Measurements from ENCODE around the gene DYNLL2. TPM values are rescaled to one million over a fixed set of nuclear protein-coding genes. Genes with fewer than 3 reads are reported as not detected.
"Not testable (repeated sequence)": the region's sequence is repeated elsewhere in the genome, so short reads cannot be mapped to it uniquely, and the experiment has no call there.

The DYNLL2 gene
- total RNA-seq, 1 donor from 2014 or later, result 20.7 TPM

DNA sequence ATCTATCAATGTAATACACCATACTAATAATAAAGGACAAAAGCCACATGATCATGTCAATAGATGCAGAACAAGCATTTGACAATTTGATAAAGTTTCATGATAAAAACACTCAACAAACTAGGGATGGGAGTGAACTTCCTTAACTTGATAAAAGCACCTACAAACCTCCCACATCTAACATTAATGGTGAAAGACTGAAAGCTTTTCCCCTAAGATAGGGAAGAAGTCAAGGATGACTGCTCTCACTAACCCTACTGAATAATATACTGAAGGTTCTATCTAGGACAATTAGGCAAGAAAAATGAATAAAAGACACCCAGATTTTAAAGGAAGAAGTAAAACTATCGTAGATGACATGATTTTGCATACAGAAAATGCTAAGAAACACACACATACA lies 10.4 kb upstream of the DYNLL2 start:
- no peak for DNase-seq (ENCODE audit: low read depth)

GRCh38 chr17:58073266-58073665 lies 10.0 kb upstream of the DYNLL2 start:
- not testable (repeated sequence) for DNase-seq (ENCODE audit: low read depth)

DNA sequence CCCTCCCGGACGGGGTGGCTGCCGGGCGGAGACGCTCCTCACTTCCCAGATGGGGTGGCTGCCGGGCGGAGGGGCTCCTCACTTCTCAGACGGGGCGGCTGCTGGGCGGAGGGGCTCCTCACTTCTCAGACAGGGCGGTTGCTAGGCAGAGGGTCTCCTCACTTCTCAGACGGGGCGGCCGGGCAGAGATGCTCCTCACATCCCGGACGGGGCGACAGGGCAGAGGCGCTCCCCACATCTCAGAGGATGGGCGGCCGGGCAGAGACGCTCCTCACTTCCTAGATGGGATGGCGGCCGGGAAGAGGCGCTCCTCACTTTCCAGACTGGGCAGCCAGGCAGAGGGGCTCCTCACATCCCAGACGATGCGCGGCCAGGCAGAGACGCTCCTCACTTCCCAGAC lies 8.8 kb upstream of the DYNLL2 start:
- DNase-seq (ENCODE audit: low read depth), result not testable (repeated sequence)

DNA sequence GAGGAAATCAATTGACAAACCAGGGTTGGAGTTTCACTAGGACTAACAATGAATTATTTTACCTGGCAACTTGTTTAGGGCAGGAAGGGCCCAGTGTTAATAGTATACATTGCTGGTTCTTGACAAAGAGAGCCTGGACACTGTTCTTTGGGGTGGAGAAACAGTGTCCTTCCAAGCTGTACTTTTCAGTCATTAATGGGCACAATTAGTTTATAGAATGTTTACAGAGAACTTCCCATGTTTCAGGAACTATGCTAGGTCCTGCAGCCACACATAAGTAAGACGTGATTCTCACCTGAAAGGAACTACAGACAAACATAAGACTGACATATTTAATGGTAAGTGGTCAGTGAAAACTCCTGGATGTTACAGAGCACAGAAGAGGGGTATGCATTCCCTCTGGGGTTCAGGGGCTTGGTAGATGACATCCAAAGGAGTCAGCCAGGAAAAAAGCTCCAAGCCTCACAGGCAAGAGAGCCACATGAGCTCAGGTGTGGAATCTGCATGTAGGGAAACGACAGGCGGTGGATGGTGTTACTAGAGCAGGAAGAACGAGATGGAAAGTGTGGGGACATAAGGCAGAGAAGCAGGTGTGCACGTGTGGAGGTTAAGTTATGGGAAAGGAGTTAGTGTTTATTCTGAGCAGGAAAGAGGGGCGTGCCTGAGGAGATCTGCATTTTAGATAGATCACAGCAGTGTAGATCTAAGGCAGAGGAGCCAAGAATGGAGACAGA lies 3.8 kb upstream of the DYNLL2 start:
- DNase-seq (ENCODE audit: low read depth), result no peak

- no peak for DNase-seq (ENCODE audit: low read depth)
These were observed 1.4 kb upstream of the DYNLL2 start for GRCh38 chr17:58081646-58082340.

DNA sequence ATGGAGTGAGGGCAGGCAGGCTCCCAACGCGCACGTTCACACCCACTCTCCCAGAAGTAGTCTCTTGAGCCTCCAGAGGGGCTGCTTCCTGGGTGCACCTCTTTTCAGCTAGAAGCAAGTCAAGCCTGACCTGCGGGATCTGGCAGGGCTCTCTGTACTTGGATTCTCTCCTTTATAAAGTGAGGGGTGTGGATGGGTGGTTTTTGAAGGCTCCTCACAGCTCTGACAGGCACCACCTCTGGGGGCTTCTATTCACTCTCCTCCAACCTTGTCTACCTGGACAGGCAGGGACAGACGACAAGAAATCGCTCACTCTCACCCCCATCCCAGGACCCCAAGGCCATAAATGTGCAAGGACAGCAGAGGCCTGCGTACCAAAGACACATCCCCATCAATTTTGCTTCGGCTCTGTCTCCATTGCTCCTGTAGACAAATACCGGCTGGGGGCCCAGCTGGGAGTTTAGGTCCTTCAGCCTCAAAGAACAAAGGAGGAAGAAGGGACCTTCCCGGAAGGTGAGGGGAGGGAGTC lies 814 bp upstream of the DYNLL2 start:
- no peak for DNase-seq (ENCODE audit: low read depth)

- no peak for DNase-seq (ENCODE audit: low read depth)
These were observed 485 bp downstream of the DYNLL2 start for GRCh38 chr17:58083491-58084316.

DNA sequence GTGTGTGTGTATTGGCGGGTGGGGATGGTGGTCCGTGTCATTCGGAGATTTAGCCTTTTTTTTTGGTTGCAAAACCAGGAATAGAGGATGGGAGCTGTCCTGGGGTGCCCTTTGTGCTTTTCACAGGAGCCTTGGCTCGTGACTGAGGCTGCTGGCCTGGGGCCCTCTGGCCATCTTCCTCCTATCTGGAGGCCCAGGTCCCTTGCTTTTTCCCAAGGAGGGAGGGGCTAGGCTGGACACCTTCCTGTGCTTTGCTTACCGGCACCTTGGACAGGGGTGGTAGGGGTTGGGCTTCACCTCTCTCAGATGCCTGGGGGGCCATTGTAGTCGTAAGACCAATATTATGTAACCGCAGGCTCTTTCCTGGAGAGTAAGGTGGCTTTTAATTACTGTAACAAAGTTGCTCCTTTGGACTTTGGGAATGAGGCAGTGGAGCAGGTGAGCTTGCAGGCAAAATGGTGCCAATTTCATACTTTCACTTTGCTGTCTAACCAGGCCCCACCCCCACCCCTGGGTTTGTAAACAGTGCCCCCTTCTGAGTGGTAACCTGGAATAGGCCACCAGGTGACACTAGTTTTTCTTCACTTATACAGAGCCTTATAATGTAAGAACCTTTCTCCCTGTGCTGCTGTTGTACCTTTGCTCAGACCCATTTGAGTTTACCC lies 1.2 kb downstream of the DYNLL2 start:
- DNase-seq (ENCODE audit: low read depth), result peak; percentile 50

DNA sequence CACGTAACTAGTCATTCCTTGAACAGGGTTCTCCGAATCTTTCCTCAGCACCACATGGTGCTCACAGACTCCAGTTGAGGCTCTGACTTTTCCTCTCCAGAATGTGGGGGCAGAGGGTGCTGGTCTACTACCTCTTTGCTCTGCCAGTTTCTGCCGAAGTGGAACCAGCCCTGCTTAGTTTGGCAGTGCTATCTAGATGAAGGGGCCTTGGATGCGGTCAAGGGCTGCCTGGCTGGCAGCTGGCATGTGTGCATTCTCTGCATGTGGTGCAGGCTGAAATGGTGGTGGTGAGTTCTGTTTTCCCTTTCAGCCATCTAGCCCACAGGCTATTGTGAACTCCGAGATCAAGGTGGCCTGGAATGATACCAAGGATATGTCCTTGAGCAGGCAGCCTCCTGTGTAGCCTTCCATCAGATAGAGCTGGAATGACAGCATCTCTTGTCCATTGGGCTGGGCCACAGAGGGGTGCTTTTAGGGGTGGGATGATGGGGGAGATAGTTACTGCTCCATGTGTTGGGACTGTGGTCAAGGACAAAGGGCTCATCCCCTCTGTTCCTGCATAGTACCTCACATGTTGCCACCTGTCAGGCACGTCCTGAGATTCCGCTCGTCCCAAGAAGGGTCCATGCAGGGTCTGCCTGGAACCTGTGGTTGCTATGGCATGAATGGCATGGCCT lies 2.0 kb downstream of the DYNLL2 start:
- no peak for DNase-seq (ENCODE audit: low read depth)

GRCh38 chr17:58086953-58087352 lies 3.7 kb downstream of the DYNLL2 start:
- DNase-seq (ENCODE audit: low read depth), result no peak

- no peak for DNase-seq (ENCODE audit: low read depth)
These were observed 5.4 kb downstream of the DYNLL2 start for GRCh38 chr17:58088624-58089023.

- no peak for DNase-seq (ENCODE audit: low read depth)
These were observed 5.9 kb downstream of the DYNLL2 start for GRCh38 chr17:58089111-58089510.

DNA sequence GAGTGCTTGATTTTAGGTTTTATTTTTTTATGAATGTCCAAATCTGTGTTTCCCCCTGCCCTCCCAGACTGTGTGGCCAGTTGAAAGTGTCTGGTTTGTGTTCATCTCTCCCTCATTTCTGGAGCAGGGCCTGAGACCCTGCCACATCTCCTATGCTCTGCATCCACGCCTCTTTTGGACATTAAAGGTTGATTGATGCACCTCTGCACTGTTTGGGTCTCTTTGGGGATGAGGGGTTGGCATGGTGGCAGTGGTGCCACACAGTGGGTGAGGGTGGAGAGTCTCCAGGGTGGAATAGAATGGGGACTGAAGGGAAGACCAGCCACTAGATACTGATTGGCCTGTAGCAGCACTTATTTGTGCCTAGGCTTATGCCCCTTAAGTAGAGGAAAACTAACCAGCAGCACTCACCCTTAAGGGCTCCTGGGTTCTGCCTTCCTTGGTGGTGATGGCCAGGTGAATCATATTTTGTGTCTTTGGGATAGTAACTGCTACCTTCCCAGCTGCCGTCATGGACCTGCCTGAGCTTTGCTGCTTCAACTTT lies 7.9 kb downstream of the DYNLL2 start:
- DNase-seq (ENCODE audit: low read depth), result no peak

DNA sequence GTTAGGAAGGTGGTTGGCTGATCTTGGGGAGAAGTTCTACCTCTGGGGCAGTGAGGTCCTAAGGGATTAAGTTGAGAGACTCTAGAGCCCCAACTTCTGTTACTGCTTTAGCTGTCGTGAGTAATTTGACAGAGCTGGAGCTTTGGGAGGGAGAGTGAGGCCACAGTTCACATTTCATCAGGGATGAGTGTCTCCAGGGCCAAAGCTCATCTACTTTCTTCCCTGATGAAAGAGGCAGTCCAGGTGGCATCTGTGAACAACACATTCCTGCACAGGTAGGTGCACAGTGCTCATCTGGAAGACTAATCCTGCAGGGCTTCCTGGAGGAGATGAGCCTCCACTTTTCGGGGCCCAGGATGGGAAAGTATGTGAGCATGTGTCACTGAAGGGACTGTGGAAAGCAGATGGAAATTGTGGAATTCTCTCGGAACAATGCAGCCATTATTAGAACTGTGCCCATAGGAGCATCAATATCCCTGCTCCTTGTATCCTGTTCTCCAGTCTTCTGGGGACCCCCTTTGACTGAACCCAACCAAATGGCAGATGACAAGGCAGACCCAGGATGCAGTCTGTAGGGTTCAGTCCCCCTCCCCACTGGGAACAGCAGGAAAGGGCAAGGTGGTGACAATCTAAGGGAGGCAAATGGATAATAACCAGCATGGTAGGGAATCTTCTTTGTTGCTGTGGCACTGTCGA lies 9.0 kb downstream of the DYNLL2 start:
- no peak for DNase-seq (ENCODE audit: low read depth)

GRCh38 chr17:58092797-58093385 lies 9.7 kb downstream of the DYNLL2 start:
- no peak for DNase-seq (ENCODE audit: low read depth)

DNA sequence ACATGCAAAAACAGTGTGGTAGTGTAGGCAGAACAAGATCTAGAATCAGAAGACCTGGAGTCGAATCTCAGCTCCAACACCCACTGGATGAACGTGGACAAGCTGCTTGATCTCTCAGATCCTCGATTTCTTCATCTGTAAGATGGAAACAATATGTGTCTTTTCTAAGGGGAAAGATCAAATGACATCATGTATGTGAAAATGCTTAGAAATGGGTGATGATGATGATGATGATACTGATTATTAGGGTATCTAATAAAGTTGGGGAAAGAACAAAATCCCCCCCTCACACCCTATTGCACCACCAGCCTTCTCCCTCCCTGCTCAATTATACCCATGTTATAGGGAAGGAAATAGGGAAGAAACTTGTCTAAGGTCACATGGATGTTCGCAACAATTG lies 10.9 kb downstream of the DYNLL2 start:
- DNase-seq (ENCODE audit: low read depth), result no peak

- DNase-seq (ENCODE audit: low read depth), result peak; percentile 9
These were observed 13.7 kb downstream of the DYNLL2 start for GRCh38 chr17:58096892-58097291.

DNA sequence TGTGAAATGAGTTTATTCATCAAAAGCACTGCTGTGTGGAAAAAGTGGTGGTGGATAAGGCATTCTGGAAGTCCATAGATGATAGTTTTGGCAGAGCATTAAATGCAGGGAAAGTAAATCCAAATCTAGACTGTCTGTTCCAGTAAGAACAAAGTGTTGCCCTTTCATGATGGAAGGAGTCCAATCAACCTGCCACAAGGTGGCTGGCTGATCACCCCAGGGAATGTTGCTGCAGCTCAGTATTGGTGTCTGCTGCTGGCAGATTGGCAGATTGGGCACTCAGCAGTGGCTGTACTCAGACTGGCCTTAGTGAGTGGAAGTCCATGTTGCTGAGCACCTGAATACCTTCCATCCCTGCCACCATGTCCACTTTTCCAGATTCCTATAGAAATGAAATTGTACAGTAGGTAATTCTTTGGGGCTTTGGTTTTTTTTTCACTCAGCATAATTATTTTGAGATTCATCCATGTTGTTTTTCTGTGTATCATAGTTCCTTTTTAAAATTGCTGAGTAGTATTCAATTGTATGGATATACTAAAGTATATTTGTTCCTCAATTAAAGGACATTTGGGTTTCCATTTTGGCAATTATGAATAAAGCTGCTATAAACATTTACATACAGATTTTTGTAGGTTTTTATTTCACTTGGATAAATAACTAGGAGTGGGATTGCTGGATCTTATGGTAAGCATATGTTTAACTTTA lies 14.3 kb downstream of the DYNLL2 start:
- no peak for DNase-seq (ENCODE audit: low read depth)

- DNase-seq (ENCODE audit: low read depth), result no peak
These were observed 17.3 kb downstream of the DYNLL2 start for GRCh38 chr17:58100506-58100905.
